SKM-1 (cell line): Measurements from ENCODE around the gene AFF4.
"Not testable (repeated sequence)": the region's sequence is repeated elsewhere in the genome, so short reads cannot be mapped to it uniquely, and the experiment has no call there.

Experiments used
- DNase-seq: peaks from one replicate; lab custom pipeline; 2025; ENCODE audit not compliant: unreplicated experiment; lab: John Stamatoyannopoulos, UW

AFF4 gene

GRCh38 chr5:132961123-132961815, 2.2 kb downstream of the AFF4 start:
- not testable (repeated sequence) for DNase-seq

GRCh38 chr5:132956166-132956799, 7.2 kb downstream of the AFF4 start:
- not testable (repeated sequence) for DNase-seq

GRCh38 chr5:132953710-132954109, 9.7 kb downstream of the AFF4 start:
- no peak for DNase-seq

GRCh38 chr5:132952829-132953228, 10.6 kb downstream of the AFF4 start:
- DNase-seq: no peak

GRCh38 chr5:132951897-132952296, 11.5 kb downstream of the AFF4 start:
- DNase-seq: no peak

- DNase-seq: no peak
These were observed 14.3 kb downstream of the AFF4 start for GRCh38 chr5:132949136-132949535.

- no peak for DNase-seq
These were observed 15.8 kb downstream of the AFF4 start for GRCh38 chr5:132947671-132948070.

- DNase-seq: not testable (repeated sequence)
These were observed 18.1 kb downstream of the AFF4 start for GRCh38 chr5:132945315-132945714.

GRCh38 chr5:132943362-132944022, 19.9 kb downstream of the AFF4 start:
- no peak for DNase-seq

- DNase-seq: no peak
These were observed 22.1 kb downstream of the AFF4 start for GRCh38 chr5:132941331-132941730.

GRCh38 chr5:132928062-132928407, 35.4 kb downstream of the AFF4 start:
- no peak for DNase-seq

GRCh38 chr5:132927355-132928061, 35.9 kb downstream of the AFF4 start:
- DNase-seq: no peak

- DNase-seq: no peak
These were observed 37.0 kb downstream of the AFF4 start for GRCh38 chr5:132926437-132926836.

GRCh38 chr5:132916086-132916485, 47.3 kb downstream of the AFF4 start:
- DNase-seq: no peak

GRCh38 chr5:132915681-132916080, 47.8 kb downstream of the AFF4 start:
- DNase-seq: no peak

GRCh38 chr5:132909702-132910101, 53.7 kb downstream of the AFF4 start:
- DNase-seq: no peak

GRCh38 chr5:132907161-132907560, 56.3 kb downstream of the AFF4 start:
- no peak for DNase-seq

GRCh38 chr5:132905938-132906337, 57.5 kb downstream of the AFF4 start:
- DNase-seq: no peak

GRCh38 chr5:132901730-132902129, 61.7 kb downstream of the AFF4 start:
- DNase-seq: no peak

- DNase-seq: no peak
These were observed 62.4 kb downstream of the AFF4 start for GRCh38 chr5:132901036-132901435.

- DNase-seq: no peak
These were observed 65.3 kb downstream of the AFF4 start for GRCh38 chr5:132898094-132898493.

GRCh38 chr5:132896685-132897084, 66.7 kb downstream of the AFF4 start:
- no peak for DNase-seq
